ENCODE measurements around the gene ZBTB7C.

ZBTB7C gene

DNA sequence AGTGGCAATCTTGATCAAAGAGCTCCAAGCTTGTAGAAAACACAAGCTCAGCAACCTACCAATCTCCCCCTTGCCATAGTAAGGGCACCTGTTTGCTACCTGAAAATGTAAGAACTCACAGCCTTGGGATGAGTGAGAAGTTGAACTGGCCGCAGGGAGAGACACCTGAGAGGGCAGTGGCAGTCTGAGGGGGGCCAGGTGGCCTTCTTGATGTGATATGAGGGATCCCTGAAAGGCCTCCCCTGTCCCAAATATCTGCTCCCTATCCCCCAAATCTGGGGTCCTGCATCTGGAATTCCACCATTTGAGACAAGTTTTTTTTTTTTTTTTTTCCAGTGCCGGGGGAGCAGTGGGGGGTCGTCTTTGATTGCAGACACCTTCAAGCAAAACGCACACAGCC, 248.6 kb downstream of the ZBTB7C start:
- H3K36me3 ChIP-seq (ENCODE audit: low read length): no peaks in the 10 kb centered on the region
- no peak overlapping the region for H3K4me2 ChIP-seq (ENCODE audit: low read depth, low read length, poor library complexity, severe bottlenecking)
- TF ChIP-seq, protein P1, sequence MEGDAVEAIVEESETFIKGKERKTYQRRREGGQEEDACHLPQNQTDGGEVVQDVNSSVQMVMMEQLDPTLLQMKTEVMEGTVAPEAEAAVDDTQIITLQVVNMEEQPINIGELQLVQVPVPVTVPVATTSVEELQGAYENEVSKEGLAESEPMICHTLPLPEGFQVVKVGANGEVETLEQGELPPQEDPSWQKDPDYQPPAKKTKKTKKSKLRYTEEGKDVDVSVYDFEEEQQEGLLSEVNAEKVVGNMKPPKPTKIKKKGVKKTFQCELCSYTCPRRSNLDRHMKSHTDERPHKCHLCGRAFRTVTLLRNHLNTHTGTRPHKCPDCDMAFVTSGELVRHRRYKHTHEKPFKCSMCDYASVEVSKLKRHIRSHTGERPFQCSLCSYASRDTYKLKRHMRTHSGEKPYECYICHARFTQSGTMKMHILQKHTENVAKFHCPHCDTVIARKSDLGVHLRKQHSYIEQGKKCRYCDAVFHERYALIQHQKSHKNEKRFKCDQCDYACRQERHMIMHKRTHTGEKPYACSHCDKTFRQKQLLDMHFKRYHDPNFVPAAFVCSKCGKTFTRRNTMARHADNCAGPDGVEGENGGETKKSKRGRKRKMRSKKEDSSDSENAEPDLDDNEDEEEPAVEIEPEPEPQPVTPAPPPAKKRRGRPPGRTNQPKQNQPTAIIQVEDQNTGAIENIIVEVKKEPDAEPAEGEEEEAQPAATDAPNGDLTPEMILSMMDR (IDR thresholded peaks at IDR 0.05; ENCODE audit: insufficient read depth, low read length, poor library complexity, severe bottlenecking): no peak
- TF ChIP-seq EZH2phosphoT487 (conservative IDR thresholded peaks at IDR 0.05; ENCODE audit: low read length): no peak
- no peak overlapping the region for H3K27ac ChIP-seq (ENCODE audit: low read depth, low read length)
- no peaks in the 10 kb centered on the region for H3K9me3 ChIP-seq (ENCODE audit: insufficient read depth, low read length)
- H4K20me1 ChIP-seq (ENCODE audit: low read depth, low read length): no peaks in the 10 kb centered on the region
- no peak overlapping the region for H3K9ac ChIP-seq (ENCODE audit: low read length)
- H3K9me2 ChIP-seq (replicated peaks; ENCODE audit: insufficient read depth, low read length): no peaks in the 10 kb centered on the region
- no peaks in the 10 kb centered on the region for H3K79me2 ChIP-seq (ENCODE audit: insufficient read depth, low read length)
- no peak overlapping the region for H2AFZ ChIP-seq (ENCODE audit: low read depth, low read length, severe bottlenecking)
- no peak overlapping the region for H3K4me3 ChIP-seq (ENCODE audit: insufficient read depth, low read length, poor library complexity, severe bottlenecking)
- H3K27me3 ChIP-seq (ENCODE audit: low read length): no peaks in the 10 kb centered on the region
- H3F3A ChIP-seq (ENCODE audit: insufficient read depth): no peaks in the 10 kb centered on the region

DNA sequence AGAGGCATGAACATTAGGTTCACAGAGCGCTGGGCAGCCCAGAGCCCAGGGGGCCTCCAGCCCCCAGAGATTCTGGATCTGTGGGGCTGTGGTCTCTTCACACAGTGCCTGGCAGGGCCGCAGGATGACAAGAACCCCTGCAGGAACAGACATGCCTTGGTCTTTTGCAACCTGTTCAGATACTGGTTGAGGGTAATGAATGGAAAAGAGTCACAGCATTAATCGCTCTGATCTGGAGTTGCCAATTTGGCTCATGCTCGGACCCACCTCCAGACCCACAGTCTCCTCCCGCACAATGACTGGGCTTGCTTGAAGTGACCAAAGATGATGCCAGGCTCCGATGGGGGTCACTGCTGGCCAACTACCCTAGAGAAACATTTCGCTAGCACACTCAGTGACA, 249.4 kb downstream of the ZBTB7C start:
- no peaks in the 10 kb centered on the region for H3K36me3 ChIP-seq (ENCODE audit: low read length)
- no peaks in the 10 kb centered on the region for H3K27me3 ChIP-seq (ENCODE audit: low read length)
- H3K4me3 ChIP-seq (ENCODE audit: insufficient read depth, low read length, poor library complexity, severe bottlenecking): no peak overlapping the region
- H2AFZ ChIP-seq (ENCODE audit: low read depth, low read length, severe bottlenecking): no peak overlapping the region
- no peak overlapping the region for H3K9ac ChIP-seq (ENCODE audit: low read length)
- H3K27ac ChIP-seq (ENCODE audit: low read depth, low read length): no peak overlapping the region
- no peak overlapping the region for H3K4me2 ChIP-seq (ENCODE audit: low read depth, low read length, poor library complexity, severe bottlenecking)
- no peaks in the 10 kb centered on the region for H3K9me3 ChIP-seq (ENCODE audit: insufficient read depth, low read length)
- no peaks in the 10 kb centered on the region for H3K79me2 ChIP-seq (ENCODE audit: insufficient read depth, low read length)
- H3F3A ChIP-seq (ENCODE audit: insufficient read depth): no peaks in the 10 kb centered on the region
- no peaks in the 10 kb centered on the region for H4K20me1 ChIP-seq (ENCODE audit: low read depth, low read length)
- no peaks in the 10 kb centered on the region for H3K9me2 ChIP-seq (replicated peaks; ENCODE audit: insufficient read depth, low read length)
- TF ChIP-seq EZH2phosphoT487 (conservative IDR thresholded peaks at IDR 0.05; ENCODE audit: low read length): no peak
- TF ChIP-seq, protein P1 (IDR thresholded peaks at IDR 0.05; ENCODE audit: insufficient read depth, low read length, poor library complexity, severe bottlenecking): no peak

DNA sequence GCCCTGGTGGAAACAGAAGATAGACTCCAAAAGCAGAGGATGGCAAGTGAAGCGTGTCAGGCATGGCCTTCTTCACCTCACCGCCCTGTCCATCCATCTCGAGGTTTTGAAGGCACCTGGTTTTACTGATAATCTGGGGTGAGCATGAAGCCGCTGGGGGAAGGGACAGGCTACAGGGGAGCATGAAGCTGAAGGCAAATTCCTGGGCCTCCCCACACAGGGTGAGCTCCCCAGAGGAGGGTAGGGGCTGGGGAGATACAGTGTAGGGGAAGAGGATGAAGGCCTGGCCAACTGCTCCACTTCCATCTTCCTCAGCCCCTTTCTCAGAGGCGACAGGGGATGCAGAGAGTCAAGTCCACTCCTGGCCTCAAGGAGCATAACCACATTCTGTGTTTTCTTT, 250.5 kb downstream of the ZBTB7C start:
- Histone ChIP-seq H3K79me2 (ENCODE audit: insufficient read depth, low read length) (no peaks in the 10 kb centered on the region), H3K9me3 (ENCODE audit: insufficient read depth, low read length) (no peaks in the 10 kb centered on the region), H3K9me2 (replicated peaks; ENCODE audit: insufficient read depth, low read length) (no peaks in the 10 kb centered on the region), H3F3A (ENCODE audit: insufficient read depth) (no peaks in the 10 kb centered on the region), H3K36me3 (ENCODE audit: low read length) (no peaks in the 10 kb centered on the region), H3K27ac (ENCODE audit: low read depth, low read length) (no peak overlapping the region), H3K4me3 (ENCODE audit: insufficient read depth, low read length, poor library complexity, severe bottlenecking) (no peak overlapping the region), H3K27me3 (ENCODE audit: low read length) (no peaks in the 10 kb centered on the region), H2AFZ (ENCODE audit: low read depth, low read length, severe bottlenecking) (no peak overlapping the region), H3K4me2 (ENCODE audit: low read depth, low read length, poor library complexity, severe bottlenecking) (no peak overlapping the region), H4K20me1 (ENCODE audit: low read depth, low read length) (no peaks in the 10 kb centered on the region), H3K9ac (ENCODE audit: low read length) (no peak overlapping the region)
- TF ChIP-seq, protein P1 (IDR thresholded peaks at IDR 0.05; ENCODE audit: insufficient read depth, low read length, poor library complexity, severe bottlenecking): no peak
- TF ChIP-seq EZH2phosphoT487 (conservative IDR thresholded peaks at IDR 0.05; ENCODE audit: low read length): no peak

All from SU-DHL-6 (cell line).